GM19238 (cell line): ENCODE measurements around the gene NEK11.

Experiments
- DNase-seq: peaks from one replicate; pipeline ENCODE4 v3.0.0; 2011; ENCODE audit warnings: low spot score; ENCODE audit not compliant: insufficient read length

Gene NEK11

GRCh38 chr3:131026321-131027151 lies at the start of gene NEK11, which contains the start of gene ASTE1:
Gene NEK11, plus strand, starts transcription at chr3:131026877. Its CDS starts 2,832 bp downstream, at chr3:131029709.
Gene ASTE1, minus strand, starts transcription at chr3:131026825. Its CDS starts 1,519 bp downstream, at chr3:131025306.
- DNase-seq = peak; percentile 84

- DNase-seq = no peak
Observed at GRCh38 chr3:130979117-130979516, 47.6 kb upstream of the NEK11 start.

GRCh38 chr3:130981469-130981868 lies 45.2 kb upstream of the NEK11 start:
- no peak for DNase-seq

GRCh38 chr3:130990282-130990681 lies 36.4 kb upstream of the NEK11 start:
- no peak for DNase-seq

GRCh38 chr3:130991126-130991525 lies 35.6 kb upstream of the NEK11 start:
- no peak for DNase-seq

- DNase-seq = no peak
Observed at GRCh38 chr3:130992344-130992743, 34.3 kb upstream of the NEK11 start.

- DNase-seq = no peak
Observed at GRCh38 chr3:130997289-130997688, 29.4 kb upstream of the NEK11 start.

- no peak for DNase-seq
Observed at GRCh38 chr3:131001071-131001470, 25.6 kb upstream of the NEK11 start.

- DNase-seq = no peak
Observed at GRCh38 chr3:131004603-131005002, 22.1 kb upstream of the NEK11 start.

GRCh38 chr3:131007256-131007655 lies 19.4 kb upstream of the NEK11 start:
- no peak for DNase-seq

GRCh38 chr3:131007782-131008181 lies 18.9 kb upstream of the NEK11 start:
- no peak for DNase-seq

- DNase-seq = no peak
Observed at GRCh38 chr3:131008326-131008725, 18.4 kb upstream of the NEK11 start.

GRCh38 chr3:131009698-131010097 lies 17.0 kb upstream of the NEK11 start:
- no peak for DNase-seq

GRCh38 chr3:131018970-131019369 lies 7.7 kb upstream of the NEK11 start:
- DNase-seq = no peak

- DNase-seq = no peak
Observed at GRCh38 chr3:131020122-131020693, 6.5 kb upstream of the NEK11 start.

- DNase-seq = no peak
Observed at GRCh38 chr3:131025539-131025938, 1.1 kb upstream of the NEK11 start.

GRCh38 chr3:131028844-131029243 lies 2.2 kb downstream of the NEK11 start:
- DNase-seq = no peak

GRCh38 chr3:131031660-131032059 lies 5.0 kb downstream of the NEK11 start:
- no peak for DNase-seq

GRCh38 chr3:131033480-131034080 lies 6.9 kb downstream of the NEK11 start:
- no peak for DNase-seq

GRCh38 chr3:131036200-131036816 lies 9.6 kb downstream of the NEK11 start:
- no peak for DNase-seq

GRCh38 chr3:131036986-131037385 lies 10.3 kb downstream of the NEK11 start:
- DNase-seq = no peak

GRCh38 chr3:131038326-131038725 lies 11.6 kb downstream of the NEK11 start:
- DNase-seq = no peak
